GM23338 (cell line): Measurements from ENCODE around the gene HHAT. TPM values are rescaled to one million over a fixed set of nuclear protein-coding genes. Genes with fewer than 3 reads are reported as not detected.

Experiments used
- ATAC-seq: fragments of 200-7000 bp; cut with Tn5 transposase; 3 replicates; pipeline ENCODE4 v1.9.1; 2020
- DNase-seq: peaks from one replicate; pipeline ENCODE4 v3.0.0-alpha.2; 2015; ENCODE audit warnings: low spot score
- H2AFZ ChIP-seq: fragments of 200-600 bp; sonication (generic); 2 replicates; pipeline ENCODE4 v1.8.0; 2016; ENCODE audit warnings: antibody characterized with exemption, mild to moderate bottlenecking, moderate library complexity
- H3F3A ChIP-seq: fragments of 200-600 bp; sonication (generic); replicated peaks from 2 replicates; pipeline ENCODE4 v1.8.0; 2017; ENCODE audit warnings: antibody characterized with exemption, mixed run types, low read depth
- H3K27ac ChIP-seq: fragments of 200-600 bp; sonication (generic); 2 replicates; pipeline ENCODE4 v1.6.1; 2016; ENCODE audit warnings: low read depth
- H3K27me3 ChIP-seq: fragments of 200-600 bp; sonication (generic); 2 replicates; pipeline ENCODE4 v1.8.0; 2016; ENCODE audit warnings: mild to moderate bottlenecking, mixed run types, moderate library complexity; ENCODE audit not compliant: insufficient read depth
- H3K36me3 ChIP-seq: fragments of 200-600 bp; sonication (generic); 2 replicates; pipeline ENCODE4 v1.8.0; 2016; ENCODE audit warnings: mild to moderate bottlenecking; ENCODE audit not compliant: insufficient read depth
- H3K4me1 ChIP-seq: fragments of 200-600 bp; sonication (generic); 2 replicates; pipeline ENCODE4 v1.8.0; 2016; ENCODE audit warnings: mild to moderate bottlenecking, moderate library complexity; ENCODE audit not compliant: insufficient read depth
- H3K4me2 ChIP-seq: fragments of 200-600 bp; sonication (generic); 2 replicates; pipeline ENCODE4 v1.7.1; 2017; ENCODE audit warnings: mixed run types
- H3K4me3 ChIP-seq: fragments of 200-600 bp; sonication (generic); 2 replicates; pipeline ENCODE4 v1.6.1; 2016; ENCODE audit warnings: mixed run types
- H3K79me2 ChIP-seq: fragments of 200-600 bp; sonication (generic); replicated peaks from 2 replicates; pipeline ENCODE4 v1.8.0; 2017; ENCODE audit warnings: mild to moderate bottlenecking; ENCODE audit not compliant: insufficient read depth
- H3K9me2 ChIP-seq: fragments of 200-600 bp; sonication (generic); 2 replicates; pipeline ENCODE4 v1.8.0; 2017; ENCODE audit not compliant: insufficient read depth
- H4K20me1 ChIP-seq: fragments of 200-600 bp; sonication (generic); replicated peaks from 2 replicates; pipeline ENCODE4 v1.8.0; 2017; ENCODE audit warnings: mild to moderate bottlenecking; ENCODE audit not compliant: insufficient read depth
- H3K27ac Mint-ChIP-seq: 2 replicates; pipeline ENCODE4 v1.8.0; 2020; ENCODE audit warnings: inconsistent platforms, mild to moderate bottlenecking, moderate library complexity, mixed read lengths
- H3K27me3 Mint-ChIP-seq: 3 replicates; pipeline ENCODE4 v1.8.0; 2022; ENCODE audit warnings: low read depth, mild to moderate bottlenecking, moderate library complexity, mixed read lengths, inconsistent platforms; ENCODE audit not compliant: insufficient read depth, poor library complexity
- H3K36me3 Mint-ChIP-seq: 3 replicates; pipeline ENCODE4 v1.8.0; 2021; ENCODE audit warnings: low read depth, mild to moderate bottlenecking, inconsistent platforms, moderate library complexity, mixed read lengths
- H3K4me1 Mint-ChIP-seq: 3 replicates; pipeline ENCODE4 v1.8.0; 2020; ENCODE audit warnings: mild to moderate bottlenecking, inconsistent platforms, mixed read lengths
- H3K4me3 Mint-ChIP-seq: 3 replicates; pipeline ENCODE4 v1.8.0; 2021; ENCODE audit warnings: moderate library complexity, mild to moderate bottlenecking, inconsistent platforms, mixed read lengths
- H3K9me3 Mint-ChIP-seq: 3 replicates; pipeline ENCODE4 v1.8.0; 2020; ENCODE audit warnings: moderate library complexity, mild to moderate bottlenecking, inconsistent platforms, mixed read lengths
- CREB1 ChIP-seq: fragments of 250-450 bp; sonication (Bioruptor Pico); IDR thresholded peaks from 2 replicates; pipeline ENCODE4 v1.5.0; 2020; ENCODE audit warnings: low read depth, mild to moderate bottlenecking, moderate library complexity
- ETS1 ChIP-seq: IDR thresholded peaks from 2 replicates; pipeline ENCODE4 v1.6.1; 2016; ENCODE audit warnings: antibody characterized with exemption
- EZH2 ChIP-seq: fragments of 200-600 bp; sonication (generic); IDR thresholded peaks from one replicate; pipeline ENCODE4 v1.8.0; 2017; ENCODE audit warnings: antibody characterized with exemption, mild to moderate bottlenecking, low read depth; ENCODE audit not compliant: unreplicated experiment
- EZH2phosphoT487 ChIP-seq: fragments of 200-600 bp; sonication (generic); IDR thresholded peaks from one replicate; pipeline ENCODE4 v1.8.1; 2018; ENCODE audit warnings: antibody characterized with exemption; ENCODE audit not compliant: unreplicated experiment
- NANOG ChIP-seq: IDR thresholded peaks from 2 replicates; pipeline ENCODE4 v1.6.1; 2016; ENCODE audit warnings: antibody characterized with exemption, borderline replicate concordance
- POLR2AphosphoS5 ChIP-seq: IDR thresholded peaks from 2 replicates; pipeline ENCODE4 v1.6.1; 2016; ENCODE audit warnings: antibody characterized with exemption, low read depth
- REST ChIP-seq: IDR thresholded peaks from one replicate; pipeline ENCODE4 v1.6.1; 2018; ENCODE audit warnings: antibody characterized with exemption; ENCODE audit not compliant: unreplicated experiment
- STAT1 ChIP-seq: IDR thresholded peaks from one replicate; pipeline ENCODE4 v1.6.1; 2016; ENCODE audit warnings: antibody characterized with exemption; ENCODE audit not compliant: unreplicated experiment
- ZNF114 ChIP-seq: fragments of 250-450 bp; sonication (Bioruptor Pico); IDR thresholded peaks from 2 replicates; pipeline ENCODE4 v1.5.0; 2020; ENCODE audit warnings: mild to moderate bottlenecking, moderate library complexity
- ZNF331 ChIP-seq: fragments of 250-450 bp; sonication (Bioruptor Pico); IDR thresholded peaks from 2 replicates; pipeline ENCODE4 v1.5.0; 2020; ENCODE audit warnings: low read depth, mild to moderate bottlenecking, moderate library complexity
- ZNF462 ChIP-seq: fragments of 250-450 bp; sonication (Bioruptor Pico); IDR thresholded peaks from 2 replicates; pipeline ENCODE4 v1.5.0; 2020; ENCODE audit warnings: mild to moderate bottlenecking, moderate library complexity
- polyA plus RNA-seq: library from polyadenylated mRNA; unstranded; fragments of >200 nt; fragmentation: Nextera tagmentation; extraction: Ambion mirVana; gene quantifications from 2 replicates; pipeline ENCODE4 v1.2.1, GENCODE V29; 2016
- total RNA-seq: library from RNA; depleted of rRNA; stranded (reverse); fragments of >200 nt; shearing (Covaris generic); gene quantifications from 2 replicates; pipeline ENCODE4 v1.2.3, GENCODE V29; 2014

HHAT gene
- total and polyA plus RNA-seq, 2 experiments from 2014 or later = 0.11 to 0.66 TPM

GRCh38 chr1:210557426-210558077 lies 228.8 kb downstream of the HHAT start (continued):
- TF ChIP-seq REST (no peak), NANOG (no peak), ZNF462 (no peak)

GRCh38 chr1:210558302-210558701 lies 229.6 kb downstream of the HHAT start:
- no peak overlapping the region for H3K4me3 Mint-ChIP-seq
- no peaks in the 10 kb centered on the region for H3K27me3 Mint-ChIP-seq
- Histone ChIP-seq H4K20me1 (no peaks in the 10 kb centered on the region), H3K27me3 (no peaks in the 10 kb centered on the region), H3K27ac (no peak overlapping the region), H3K79me2 (no peaks in the 10 kb centered on the region), H2AFZ (no peak overlapping the region), H3K4me3 (no peak overlapping the region), H3K4me1 (no peaks in the 10 kb centered on the region), H3K9me2 (no peaks in the 10 kb centered on the region), H3K36me3 (no peaks in the 10 kb centered on the region), H3K4me2 (no peak overlapping the region), H3F3A (no peaks in the 10 kb centered on the region)
- no peaks in the 10 kb centered on the region for H3K9me3 Mint-ChIP-seq
- no peak for DNase-seq
- H3K36me3 Mint-ChIP-seq = no peaks in the 10 kb centered on the region
- ATAC-seq = no peak
- H3K4me1 Mint-ChIP-seq = no peaks in the 10 kb centered on the region
- H3K27ac Mint-ChIP-seq = no peak overlapping the region
- no peak for TF ChIP-seq REST
- TF ChIP-seq POLR2AphosphoS5 = no peak
- TF ChIP-seq ZNF331 (CRISPR knock-in tag) = no peak
- no peak for TF ChIP-seq EZH2
- no peak for TF ChIP-seq CREB1 (CRISPR knock-in tag)
- no peak for TF ChIP-seq ETS1
- TF ChIP-seq STAT1 = no peak
- no peak for TF ChIP-seq ZNF114 (CRISPR knock-in tag)
- no peak for TF ChIP-seq EZH2phosphoT487
